ENCODE measurements around the gene ITPK1.

Gene ITPK1

DNA sequence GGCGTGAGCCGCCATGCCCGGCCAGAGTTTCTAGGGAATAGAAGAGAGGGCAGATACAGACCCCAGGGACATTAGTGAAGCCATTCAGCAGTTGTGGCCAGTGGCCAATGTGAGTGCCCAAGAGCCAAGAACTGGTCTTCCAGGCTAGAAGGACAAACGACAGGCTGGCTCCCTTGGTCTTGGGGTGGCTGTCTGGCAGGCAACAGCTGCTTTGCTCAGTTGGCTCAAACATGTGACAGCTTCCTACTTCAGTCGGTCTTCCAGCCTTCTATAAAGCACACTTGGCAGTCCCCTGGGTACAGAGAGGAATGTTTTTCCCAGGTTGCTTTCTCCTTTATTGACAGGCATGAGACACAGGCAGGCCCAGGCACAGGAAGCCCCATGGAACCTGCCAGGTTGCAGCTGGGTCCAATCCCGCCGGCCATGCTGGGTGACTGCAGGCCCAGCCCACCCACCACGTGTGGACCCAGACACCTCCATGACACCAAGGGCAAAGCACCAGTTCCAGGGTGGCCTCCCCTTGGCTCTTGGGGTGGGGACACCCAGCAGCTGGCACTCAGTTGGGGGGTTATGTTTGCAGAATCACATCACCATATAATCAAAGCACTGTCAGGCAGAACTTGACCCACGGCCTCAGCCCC, 177.4 kb downstream of the ITPK1 start:
- no peaks in the 10 kb centered on the region for H3K27me3 ChIP-seq (ENCODE audit: control insufficient read depth in 2 of 2, insufficient read depth in 2 of 2, low read length in 2 of 2)
- H3K9me3 ChIP-seq (ENCODE audit: control insufficient read depth in 2 of 2, low read length in 2 of 2), result no peaks in the 10 kb centered on the region
- H3K9ac ChIP-seq (ENCODE audit: low read depth in 1 of 2, low read length in 2 of 2), result no peak overlapping the region
- peaks cover 24 to 36% of the 10 kb centered on the region in 2 donors for H3K36me3 ChIP-seq (ENCODE audit: control insufficient read depth in 2 of 2, insufficient read depth in 2 of 2, low read length in 2 of 2)
- H3K4me1 ChIP-seq (ENCODE audit: control insufficient read depth in 2 of 2, insufficient read depth in 2 of 2, low read length in 2 of 2), result no peaks in the 10 kb centered on the region
- H3K27ac ChIP-seq (ENCODE audit: low read depth in 2 of 2, low read length in 2 of 2), result no peak overlapping the region
- no peak overlapping the region for H3K4me3 ChIP-seq (ENCODE audit: low read length in 2 of 2)

GRCh38 chr14:92937051-92937937, 178.4 kb downstream of the ITPK1 start:
- no peak overlapping the region for H3K27ac ChIP-seq (ENCODE audit: low read depth in 2 of 2, low read length in 2 of 2)

DNA sequence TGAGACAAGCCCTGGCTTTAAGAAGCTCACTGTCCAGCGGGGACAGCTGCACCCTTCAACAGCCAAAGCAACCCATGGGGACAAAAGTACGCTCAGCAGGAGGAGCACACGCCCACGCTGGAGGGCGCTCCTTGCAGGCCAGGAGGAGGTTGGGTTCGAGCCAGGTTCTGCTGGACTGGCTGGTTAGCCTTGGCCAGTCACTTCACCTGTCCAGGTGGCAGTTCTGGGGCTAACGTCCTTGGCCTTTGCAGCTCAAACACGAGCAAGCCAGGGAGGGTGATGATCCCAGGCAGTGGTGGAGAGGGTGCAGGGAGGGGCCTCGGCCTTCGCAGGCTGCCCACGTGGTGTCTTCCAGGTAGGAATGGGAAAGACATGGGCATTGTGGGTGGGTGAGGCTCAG, 179.6 kb downstream of the ITPK1 start:
- no peaks in the 10 kb centered on the region for H3K27me3 ChIP-seq (ENCODE audit: control insufficient read depth in 2 of 2, insufficient read depth in 2 of 2, low read length in 2 of 2)
- H3K9ac ChIP-seq (ENCODE audit: low read depth in 1 of 2, low read length in 2 of 2), result no peak overlapping the region
- H3K27ac ChIP-seq (ENCODE audit: low read depth in 2 of 2, low read length in 2 of 2), result no peak overlapping the region
- H3K4me1 ChIP-seq (ENCODE audit: control insufficient read depth in 2 of 2, insufficient read depth in 2 of 2, low read length in 2 of 2), result no peaks in the 10 kb centered on the region
- peaks cover 7 to 18% of the 10 kb centered on the region in 2 donors for H3K36me3 ChIP-seq (ENCODE audit: control insufficient read depth in 2 of 2, insufficient read depth in 2 of 2, low read length in 2 of 2)
- no peaks in the 10 kb centered on the region for H3K9me3 ChIP-seq (ENCODE audit: control insufficient read depth in 2 of 2, low read length in 2 of 2)
- H3K4me3 ChIP-seq (ENCODE audit: low read length in 2 of 2), result no peak overlapping the region

More at GRCh38 chr14:92937051-92937937, 178.4 kb downstream of the ITPK1 start:
- Histone ChIP-seq H3K9ac (ENCODE audit: low read depth in 1 of 2, low read length in 2 of 2) (no peak overlapping the region), H3K4me3 (ENCODE audit: low read length in 2 of 2) (no peak overlapping the region), H3K9me3 (ENCODE audit: control insufficient read depth in 2 of 2, low read length in 2 of 2) (no peaks in the 10 kb centered on the region), H3K36me3 (ENCODE audit: control insufficient read depth in 2 of 2, insufficient read depth in 2 of 2, low read length in 2 of 2) (peaks cover 18 to 29% of the 10 kb centered on the region in 2 donors), H3K27me3 (ENCODE audit: control insufficient read depth in 2 of 2, insufficient read depth in 2 of 2, low read length in 2 of 2) (no peaks in the 10 kb centered on the region), H3K4me1 (ENCODE audit: control insufficient read depth in 2 of 2, insufficient read depth in 2 of 2, low read length in 2 of 2) (no peaks in the 10 kb centered on the region)

GRCh38 chr14:92935446-92935845, 180.3 kb downstream of the ITPK1 start:
- no peak overlapping the region for H3K4me3 ChIP-seq (ENCODE audit: low read length in 2 of 2)
- H3K27me3 ChIP-seq (ENCODE audit: control insufficient read depth in 2 of 2, insufficient read depth in 2 of 2, low read length in 2 of 2), result no peaks in the 10 kb centered on the region
- no peak overlapping the region for H3K9ac ChIP-seq (ENCODE audit: low read depth in 1 of 2, low read length in 2 of 2)
- no peak overlapping the region for H3K27ac ChIP-seq (ENCODE audit: low read depth in 2 of 2, low read length in 2 of 2)
- no peaks in the 10 kb centered on the region for H3K4me1 ChIP-seq (ENCODE audit: control insufficient read depth in 2 of 2, insufficient read depth in 2 of 2, low read length in 2 of 2)
- peaks cover 6 to 15% of the 10 kb centered on the region in 2 donors for H3K36me3 ChIP-seq (ENCODE audit: control insufficient read depth in 2 of 2, insufficient read depth in 2 of 2, low read length in 2 of 2)
- no peaks in the 10 kb centered on the region for H3K9me3 ChIP-seq (ENCODE audit: control insufficient read depth in 2 of 2, low read length in 2 of 2)

DNA sequence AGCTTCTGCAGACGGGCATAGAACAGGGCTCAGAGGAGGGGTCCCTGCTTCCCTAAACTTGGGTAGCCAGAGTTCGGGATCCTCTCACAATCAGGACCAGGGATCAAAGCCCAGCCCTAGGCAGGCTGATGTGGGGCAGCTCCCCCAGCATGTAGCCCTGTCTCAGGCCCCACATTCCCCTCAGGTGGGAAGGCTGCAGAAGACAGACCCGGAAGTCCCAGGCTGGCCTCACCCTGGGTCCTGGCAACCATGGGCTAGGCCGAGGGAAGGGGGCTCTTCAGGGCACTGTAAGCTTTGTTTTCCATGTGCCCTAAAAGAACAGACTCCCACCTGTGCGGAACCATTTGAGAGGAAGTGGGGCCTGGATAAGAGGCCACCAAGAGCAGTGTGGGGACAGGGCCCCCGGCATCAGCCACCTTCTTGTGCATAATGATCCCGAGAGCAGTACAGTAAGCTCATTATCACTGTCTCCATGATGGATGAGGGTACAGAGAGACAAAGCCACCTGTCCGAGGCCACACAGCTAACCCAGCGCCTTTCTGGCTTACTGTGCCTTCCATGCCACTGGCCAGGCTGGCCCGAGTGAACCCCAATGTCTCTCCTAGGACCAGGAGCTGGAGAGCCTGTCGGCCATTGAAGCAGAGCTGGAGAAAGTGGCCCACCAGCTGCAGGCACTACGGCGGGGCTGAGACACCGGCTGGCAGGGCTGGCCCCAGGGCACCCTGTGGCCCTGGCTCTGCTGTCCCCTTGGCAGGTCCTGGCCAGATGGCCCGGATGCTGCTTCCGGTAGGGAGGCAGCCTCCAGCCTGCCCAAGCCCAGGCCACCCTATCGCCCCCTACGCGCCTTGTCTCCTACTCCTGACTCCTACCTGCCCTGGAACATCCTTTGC, 181.3 kb downstream of the ITPK1 start:
- Histone ChIP-seq H3K4me3 (ENCODE audit: low read length in 2 of 2) (no peak overlapping the region), H3K4me1 (ENCODE audit: control insufficient read depth in 2 of 2, insufficient read depth in 2 of 2, low read length in 2 of 2) (no peaks in the 10 kb centered on the region), H3K36me3 (ENCODE audit: control insufficient read depth in 2 of 2, insufficient read depth in 2 of 2, low read length in 2 of 2) (peaks cover 3 to 15% of the 10 kb centered on the region in 2 donors), H3K27ac (ENCODE audit: low read depth in 2 of 2, low read length in 2 of 2) (no peak overlapping the region), H3K27me3 (ENCODE audit: control insufficient read depth in 2 of 2, insufficient read depth in 2 of 2, low read length in 2 of 2) (no peaks in the 10 kb centered on the region), H3K9me3 (ENCODE audit: control insufficient read depth in 2 of 2, low read length in 2 of 2) (no peaks in the 10 kb centered on the region), H3K9ac (ENCODE audit: low read depth in 1 of 2, low read length in 2 of 2) (no peak overlapping the region)

GRCh38 chr14:92933481-92933880, 182.2 kb downstream of the ITPK1 start:
- Histone ChIP-seq H3K9me3 (ENCODE audit: control insufficient read depth in 2 of 2, low read length in 2 of 2) (no peaks in the 10 kb centered on the region), H3K27me3 (ENCODE audit: control insufficient read depth in 2 of 2, insufficient read depth in 2 of 2, low read length in 2 of 2) (no peaks in the 10 kb centered on the region), H3K4me1 (ENCODE audit: control insufficient read depth in 2 of 2, insufficient read depth in 2 of 2, low read length in 2 of 2) (no peaks in the 10 kb centered on the region), H3K36me3 (ENCODE audit: control insufficient read depth in 2 of 2, insufficient read depth in 2 of 2, low read length in 2 of 2) (peaks cover 3 to 15% of the 10 kb centered on the region in 2 donors), H3K4me3 (ENCODE audit: low read length in 2 of 2) (no peak overlapping the region), H3K9ac (ENCODE audit: low read depth in 1 of 2, low read length in 2 of 2) (no peak overlapping the region), H3K27ac (ENCODE audit: low read depth in 2 of 2, low read length in 2 of 2) (no peak overlapping the region)

DNA sequence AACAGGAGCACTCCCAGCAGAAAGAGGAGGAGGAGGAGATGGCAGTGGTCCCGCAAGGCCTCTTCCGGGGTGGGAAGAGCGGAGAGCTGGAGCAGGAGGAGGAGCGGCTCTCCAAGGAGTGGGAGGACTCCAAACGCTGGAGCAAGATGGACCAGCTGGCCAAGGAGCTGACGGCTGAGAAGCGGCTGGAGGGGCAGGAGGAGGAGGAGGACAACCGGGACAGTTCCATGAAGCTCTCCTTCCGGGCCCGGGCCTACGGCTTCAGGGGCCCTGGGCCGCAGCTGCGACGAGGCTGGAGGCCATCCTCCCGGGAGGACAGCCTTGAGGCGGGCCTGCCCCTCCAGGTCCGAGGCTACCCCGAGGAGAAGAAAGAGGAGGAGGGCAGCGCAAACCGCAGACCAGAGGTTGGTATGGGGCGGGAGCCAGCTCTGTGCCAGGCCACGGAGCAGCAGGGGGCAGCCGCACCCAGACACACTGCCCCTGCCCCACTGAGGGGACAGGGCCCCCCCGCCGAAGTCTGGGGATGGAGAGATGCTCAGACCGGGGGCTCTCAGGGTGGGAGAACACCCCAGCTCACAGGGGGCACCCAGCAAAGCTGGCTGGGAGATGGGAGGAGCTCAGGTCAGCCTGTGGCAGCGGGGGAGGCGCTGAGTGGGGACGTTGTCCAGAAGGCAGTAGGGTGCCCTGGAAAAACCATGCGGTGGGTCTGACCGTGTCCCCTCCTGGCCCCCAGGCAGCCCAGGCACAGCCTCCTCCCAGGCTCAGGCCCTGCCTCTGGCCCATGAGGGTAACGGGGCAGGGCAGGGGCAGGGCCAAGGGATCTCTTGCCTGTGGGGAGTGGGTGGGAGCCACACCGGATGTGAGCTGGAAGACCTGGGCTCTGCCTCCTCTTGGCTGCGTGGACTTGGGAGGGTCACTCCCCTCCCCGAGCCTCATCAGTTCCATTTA, 183.0 kb downstream of the ITPK1 start:
- no peak overlapping the region for H3K27ac ChIP-seq (ENCODE audit: low read depth in 2 of 2, low read length in 2 of 2)
- H3K27me3 ChIP-seq (ENCODE audit: control insufficient read depth in 2 of 2, insufficient read depth in 2 of 2, low read length in 2 of 2), result no peaks in the 10 kb centered on the region
- H3K9ac ChIP-seq (ENCODE audit: low read depth in 1 of 2, low read length in 2 of 2), result no peak overlapping the region
- no peaks in the 10 kb centered on the region for H3K4me1 ChIP-seq (ENCODE audit: control insufficient read depth in 2 of 2, insufficient read depth in 2 of 2, low read length in 2 of 2)
- H3K4me3 ChIP-seq (ENCODE audit: low read length in 2 of 2), result no peak overlapping the region
- H3K9me3 ChIP-seq (ENCODE audit: control insufficient read depth in 2 of 2, low read length in 2 of 2), result no peaks in the 10 kb centered on the region
- peaks cover 3 to 15% of the 10 kb centered on the region in 2 donors for H3K36me3 ChIP-seq (ENCODE audit: control insufficient read depth in 2 of 2, insufficient read depth in 2 of 2, low read length in 2 of 2)

DNA sequence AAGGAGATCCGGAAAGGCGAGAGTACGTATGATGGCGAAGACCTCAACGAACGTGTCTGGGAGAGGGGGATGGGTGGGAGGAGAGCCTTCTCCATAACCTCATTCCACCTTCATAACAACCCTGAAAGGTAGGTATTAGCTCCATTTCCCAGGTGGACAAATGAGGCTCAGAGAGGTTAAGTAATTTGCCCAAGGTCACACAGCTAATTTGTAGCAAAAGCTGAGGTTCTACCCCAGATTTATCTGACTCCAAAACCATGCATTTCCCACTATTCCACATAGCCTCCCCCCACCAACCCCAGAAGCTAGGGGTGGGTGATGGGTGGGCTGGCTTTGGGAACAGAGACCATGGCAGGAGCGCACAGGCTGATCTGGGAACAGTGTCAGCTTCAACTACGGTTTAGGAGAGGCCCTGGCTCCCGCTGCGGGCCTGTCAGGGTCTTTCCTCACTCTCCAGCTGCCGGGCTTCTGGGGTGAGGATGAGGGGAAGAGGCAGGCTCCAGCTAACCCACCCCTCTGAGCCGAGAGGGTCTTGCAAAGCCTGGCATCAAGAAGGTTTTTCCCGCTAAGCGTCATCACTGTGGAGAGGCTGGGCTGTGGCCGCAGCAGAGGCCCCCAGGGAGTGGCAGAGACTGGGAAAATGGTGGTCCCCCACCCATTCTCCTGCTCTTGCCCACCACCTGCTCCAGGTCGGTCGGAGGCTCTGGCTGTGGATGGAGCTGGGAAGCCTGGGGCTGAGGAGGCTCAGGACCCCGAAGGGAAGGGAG, 183.9 kb downstream of the ITPK1 start:
- Histone ChIP-seq H3K27ac (ENCODE audit: low read depth in 2 of 2, low read length in 2 of 2) (no peak overlapping the region), H3K9me3 (ENCODE audit: control insufficient read depth in 2 of 2, low read length in 2 of 2) (no peaks in the 10 kb centered on the region), H3K27me3 (ENCODE audit: control insufficient read depth in 2 of 2, insufficient read depth in 2 of 2, low read length in 2 of 2) (no peaks in the 10 kb centered on the region), H3K4me3 (ENCODE audit: low read length in 2 of 2) (no peak overlapping the region), H3K36me3 (ENCODE audit: control insufficient read depth in 2 of 2, insufficient read depth in 2 of 2, low read length in 2 of 2) (peaks cover 3 to 12% of the 10 kb centered on the region in 2 donors), H3K4me1 (ENCODE audit: control insufficient read depth in 2 of 2, insufficient read depth in 2 of 2, low read length in 2 of 2) (no peaks in the 10 kb centered on the region), H3K9ac (ENCODE audit: low read depth in 1 of 2, low read length in 2 of 2) (no peak overlapping the region)

Measured in mucosa of rectum (tissue), 2 donors.